Progenitor cell of endocrine pancreas (in vitro differentiated cells): ENCODE results near the gene HDDC3. TPM values are rescaled to one million over a fixed set of nuclear protein-coding genes. Genes with fewer than 3 reads are reported as not detected.

Source experiments
- DNase-seq: peaks from one replicate; pipeline ENCODE4 v3.0.0; 2021; ENCODE audit warnings: low spot score; ENCODE audit not compliant: unreplicated experiment
- H3K27ac Mint-ChIP-seq: 2 replicates; pipeline ENCODE4 v1.8.0; 2021; ENCODE audit warnings: mild to moderate bottlenecking, moderate library complexity, mixed read lengths
- H3K27me3 Mint-ChIP-seq: 2 replicates; pipeline ENCODE4 v1.8.0; 2021; ENCODE audit warnings: mixed read lengths
- H3K36me3 Mint-ChIP-seq: 2 replicates; pipeline ENCODE4 v1.8.0; 2022; ENCODE audit warnings: mixed read lengths; ENCODE audit not compliant: insufficient read depth
- H3K4me1 Mint-ChIP-seq: 2 replicates; pipeline ENCODE4 v1.8.0; 2021; ENCODE audit warnings: low read depth, mixed read lengths
- H3K4me3 Mint-ChIP-seq: 2 replicates; pipeline ENCODE4 v1.8.0; 2021; ENCODE audit warnings: low read depth, mild to moderate bottlenecking, moderate library complexity, mixed read lengths
- H3K9me3 Mint-ChIP-seq: 2 replicates; pipeline ENCODE4 v1.8.0; 2021; ENCODE audit warnings: low read depth, mixed read lengths
- total RNA-seq: library from RNA; stranded (reverse); gene quantifications from 2 replicates; pipeline ENCODE4 v1.2.1, GENCODE V29; 2021
- TF ChIP-seq, protein P1 (sequence below): fragments of 200-600 bp; sonication (generic); IDR thresholded peaks from one replicate; pipeline ENCODE4 v1.5.0; 2021; ENCODE audit warnings: antibody characterized with exemption, mild to moderate bottlenecking; ENCODE audit not compliant: unreplicated experiment

HDDC3 gene
- total RNA-seq, 1 donor from 2014 or later: 14.5 TPM

DNA sequence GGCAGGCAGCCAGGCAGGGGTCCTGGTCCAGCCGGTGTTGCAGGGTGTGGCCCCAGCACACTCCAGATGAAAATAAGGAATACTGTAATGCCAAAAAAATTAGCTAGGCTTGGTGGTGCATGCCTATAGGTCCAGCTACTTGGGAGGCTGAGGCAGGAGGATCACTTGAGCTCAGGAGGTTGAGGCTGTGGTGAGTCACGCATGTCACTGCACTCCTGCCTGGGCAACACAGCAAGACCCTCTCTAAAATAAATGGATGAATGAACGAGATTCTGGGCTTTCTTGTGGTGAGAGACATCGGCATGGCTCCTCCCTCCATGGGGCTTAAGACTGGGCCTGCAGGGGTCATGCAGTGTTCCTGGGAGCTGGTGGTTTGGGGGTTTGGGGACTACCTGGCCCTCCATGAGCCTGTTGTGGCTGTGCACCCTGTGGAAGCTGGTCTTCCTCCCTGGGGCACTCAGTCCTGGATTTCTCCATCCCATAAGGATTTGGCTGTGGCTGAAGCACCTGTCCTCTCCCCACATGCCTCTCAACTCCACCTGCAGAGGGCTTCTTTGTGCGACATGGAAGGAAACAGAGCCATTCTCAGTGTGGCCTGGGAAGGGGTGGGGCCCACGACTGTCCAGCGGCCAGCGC is 14.7 kb upstream of the HDDC3 start:
- TF ChIP-seq, protein P1, sequence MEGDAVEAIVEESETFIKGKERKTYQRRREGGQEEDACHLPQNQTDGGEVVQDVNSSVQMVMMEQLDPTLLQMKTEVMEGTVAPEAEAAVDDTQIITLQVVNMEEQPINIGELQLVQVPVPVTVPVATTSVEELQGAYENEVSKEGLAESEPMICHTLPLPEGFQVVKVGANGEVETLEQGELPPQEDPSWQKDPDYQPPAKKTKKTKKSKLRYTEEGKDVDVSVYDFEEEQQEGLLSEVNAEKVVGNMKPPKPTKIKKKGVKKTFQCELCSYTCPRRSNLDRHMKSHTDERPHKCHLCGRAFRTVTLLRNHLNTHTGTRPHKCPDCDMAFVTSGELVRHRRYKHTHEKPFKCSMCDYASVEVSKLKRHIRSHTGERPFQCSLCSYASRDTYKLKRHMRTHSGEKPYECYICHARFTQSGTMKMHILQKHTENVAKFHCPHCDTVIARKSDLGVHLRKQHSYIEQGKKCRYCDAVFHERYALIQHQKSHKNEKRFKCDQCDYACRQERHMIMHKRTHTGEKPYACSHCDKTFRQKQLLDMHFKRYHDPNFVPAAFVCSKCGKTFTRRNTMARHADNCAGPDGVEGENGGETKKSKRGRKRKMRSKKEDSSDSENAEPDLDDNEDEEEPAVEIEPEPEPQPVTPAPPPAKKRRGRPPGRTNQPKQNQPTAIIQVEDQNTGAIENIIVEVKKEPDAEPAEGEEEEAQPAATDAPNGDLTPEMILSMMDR: no peak
- Mint-ChIP-seq H3K4me1 (no peaks in the 10 kb centered on the region), H3K27me3 (no peaks in the 10 kb centered on the region), H3K9me3 (no peaks in the 10 kb centered on the region), H3K27ac (no peak overlapping the region), H3K36me3 (peaks cover 10% of the 10 kb centered on the region), H3K4me3 (no peak overlapping the region)
- DNase-seq: no peak

DNA sequence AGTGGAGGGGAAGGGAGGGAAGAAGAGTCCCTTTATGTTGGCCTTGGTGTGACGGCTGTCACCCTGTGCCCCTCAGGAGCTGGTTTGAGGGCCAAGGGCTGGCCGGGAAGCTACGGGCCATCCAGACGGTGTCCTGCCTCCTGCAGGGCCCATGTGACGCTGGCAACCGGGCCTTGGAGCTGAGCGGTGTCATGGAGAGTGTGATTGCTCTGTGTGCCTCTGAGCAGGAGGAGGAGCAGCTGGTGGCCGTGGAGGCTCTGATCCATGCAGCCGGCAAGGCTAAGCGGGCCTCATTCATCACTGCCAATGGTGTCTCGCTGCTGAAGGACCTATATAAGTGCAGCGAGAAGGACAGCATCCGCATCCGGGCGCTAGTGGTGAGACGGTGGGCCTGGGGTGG is 14.2 kb upstream of the HDDC3 start:
- TF ChIP-seq, protein P1: no peak
- no peak for DNase-seq
- H3K36me3 Mint-ChIP-seq: peaks cover 7% of the 10 kb centered on the region
- H3K9me3 Mint-ChIP-seq: no peaks in the 10 kb centered on the region
- no peaks in the 10 kb centered on the region for H3K27me3 Mint-ChIP-seq
- no peak overlapping the region for H3K4me3 Mint-ChIP-seq
- H3K4me1 Mint-ChIP-seq: no peaks in the 10 kb centered on the region
- H3K27ac Mint-ChIP-seq: no peak overlapping the region

DNA sequence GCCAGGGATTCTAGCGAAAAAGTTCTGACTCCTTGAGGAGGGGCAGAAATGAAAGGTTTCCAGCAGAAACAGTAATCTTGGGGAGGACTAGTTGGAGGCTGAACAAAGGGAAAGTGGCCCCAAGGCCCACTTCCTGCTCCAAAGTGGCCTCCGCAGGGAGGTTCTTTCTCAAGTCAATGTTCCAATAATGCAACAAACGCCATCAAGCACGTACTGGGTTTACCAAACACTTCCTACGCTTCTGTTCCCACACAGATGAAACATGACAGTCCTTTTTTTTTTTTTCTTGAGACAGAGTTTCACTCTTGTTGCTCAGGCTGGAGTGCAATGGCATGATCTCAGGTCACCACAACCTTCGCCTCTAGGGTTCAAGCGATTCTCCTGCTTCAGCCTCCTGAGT is 12.7 kb upstream of the HDDC3 start:
- DNase-seq: no peak
- TF ChIP-seq, protein P1: no peak
- Mint-ChIP-seq H3K4me1 (no peaks in the 10 kb centered on the region), H3K36me3 (peaks cover 12% of the 10 kb centered on the region), H3K27ac (no peak overlapping the region), H3K4me3 (no peak overlapping the region), H3K9me3 (no peaks in the 10 kb centered on the region), H3K27me3 (no peaks in the 10 kb centered on the region)

DNA sequence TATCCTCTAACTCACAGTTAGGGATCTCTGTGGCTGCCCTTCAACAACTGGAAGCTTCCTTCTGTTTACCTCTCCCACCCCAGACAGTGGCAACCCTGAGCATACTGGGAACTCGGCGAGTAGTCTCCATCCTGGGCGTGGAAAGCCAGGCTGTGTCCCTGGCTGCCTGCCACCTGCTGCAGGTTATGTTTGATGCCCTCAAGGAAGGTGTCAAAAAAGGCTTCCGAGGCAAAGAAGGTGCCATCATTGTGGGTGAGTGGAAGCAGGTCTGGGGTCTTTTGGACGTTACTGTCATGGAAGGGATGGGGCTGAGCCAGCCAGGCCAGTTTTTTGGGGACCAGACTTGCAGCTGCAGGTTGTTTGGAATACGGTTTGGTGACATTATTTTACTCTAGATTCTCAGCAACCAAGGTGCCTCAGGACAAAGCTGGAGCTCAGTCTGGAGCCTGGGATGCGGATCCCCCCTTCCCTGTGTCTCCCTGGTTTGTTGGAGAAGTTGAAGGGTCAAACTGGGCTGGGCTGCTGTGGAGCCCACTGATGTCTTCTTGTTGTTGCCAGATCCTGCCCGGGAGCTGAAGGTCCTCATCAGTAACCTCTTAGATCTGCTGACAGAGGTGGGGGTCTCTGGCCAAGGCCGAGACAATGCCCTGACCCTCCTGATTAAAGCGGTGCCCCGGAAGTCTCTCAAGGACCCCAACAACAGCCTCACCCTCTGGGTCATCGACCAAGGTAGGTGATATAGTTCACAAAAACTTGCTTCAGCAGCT is 10.2 kb upstream of the HDDC3 start:
- TF ChIP-seq, protein P1: no peak
- H3K27ac Mint-ChIP-seq: no peak overlapping the region
- H3K36me3 Mint-ChIP-seq: peaks cover 14% of the 10 kb centered on the region
- no peak for DNase-seq
- H3K9me3 Mint-ChIP-seq: no peaks in the 10 kb centered on the region
- no peak overlapping the region for H3K4me3 Mint-ChIP-seq
- no peaks in the 10 kb centered on the region for H3K27me3 Mint-ChIP-seq
- no peaks in the 10 kb centered on the region for H3K4me1 Mint-ChIP-seq

DNA sequence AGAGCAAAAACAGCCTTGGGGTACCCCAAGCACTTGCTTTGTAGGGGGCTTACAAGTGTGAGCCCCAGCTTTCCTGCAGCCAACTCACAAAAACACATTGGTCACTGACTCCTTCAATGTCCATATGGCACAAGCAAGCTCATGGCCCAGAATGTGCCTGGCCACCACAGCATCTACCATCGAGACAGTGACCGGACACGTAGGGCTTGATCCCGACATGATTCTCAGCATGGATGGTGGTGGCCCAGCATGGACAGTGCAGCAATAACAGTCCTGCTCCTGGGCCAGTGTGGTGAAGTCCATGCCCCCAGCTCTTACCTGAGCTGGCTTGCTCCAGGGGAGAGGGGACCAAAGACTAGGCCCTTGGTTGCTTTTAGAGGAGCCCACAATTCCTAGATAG is 8.7 kb upstream of the HDDC3 start:
- Mint-ChIP-seq H3K27ac (no peak overlapping the region), H3K4me3 (no peak overlapping the region), H3K4me1 (peaks cover 5% of the 10 kb centered on the region), H3K9me3 (no peaks in the 10 kb centered on the region), H3K36me3 (peaks cover 16% of the 10 kb centered on the region), H3K27me3 (no peaks in the 10 kb centered on the region)
- TF ChIP-seq, protein P1: no peak
- DNase-seq: no peak
